GM19239 (cell line): Measurements from ENCODE around the gene SENP2.
"Not testable (repeated sequence)": the region's sequence is repeated elsewhere in the genome, so short reads cannot be mapped to it uniquely, and the experiment has no call there.

Source experiments
- DNase-seq: peaks from one replicate; pipeline ENCODE4 v3.0.0; 2011; ENCODE audit warnings: low spot score; ENCODE audit not compliant: insufficient read length
- FAIRE-seq: peaks from 2 replicates; lab custom pipeline; 2011; peaks lifted over from hg19 to GRCh38; lab: Jason Lieb, UNC

Gene SENP2

GRCh38 chr3:185584686-185585085, 1.4 kb upstream of the SENP2 start:
- DNase-seq (no peak), FAIRE-seq (no peak)

DNA sequence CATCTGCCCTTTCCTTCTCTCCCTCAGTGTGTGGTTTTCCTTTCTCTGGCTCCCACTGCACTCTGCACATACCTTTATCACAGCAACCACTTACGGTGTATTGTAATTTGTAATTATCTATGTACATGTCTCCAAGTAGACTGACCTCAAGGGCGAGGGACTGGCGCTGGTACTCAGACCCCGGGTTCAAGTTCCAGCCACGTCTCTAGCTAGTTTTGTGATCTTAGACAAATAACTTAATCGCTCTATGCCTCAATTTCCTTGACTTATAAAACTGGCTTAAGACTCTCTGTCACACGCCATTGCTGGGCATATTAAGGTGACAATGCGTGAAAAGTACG, 607 bp upstream of the SENP2 start:
- no peak for DNase-seq
- FAIRE-seq: peak; percentile 26

- DNase-seq: no peak
- FAIRE-seq: no peak
These were observed 568 bp downstream of the SENP2 start for GRCh38 chr3:185586686-185587039.

DNA sequence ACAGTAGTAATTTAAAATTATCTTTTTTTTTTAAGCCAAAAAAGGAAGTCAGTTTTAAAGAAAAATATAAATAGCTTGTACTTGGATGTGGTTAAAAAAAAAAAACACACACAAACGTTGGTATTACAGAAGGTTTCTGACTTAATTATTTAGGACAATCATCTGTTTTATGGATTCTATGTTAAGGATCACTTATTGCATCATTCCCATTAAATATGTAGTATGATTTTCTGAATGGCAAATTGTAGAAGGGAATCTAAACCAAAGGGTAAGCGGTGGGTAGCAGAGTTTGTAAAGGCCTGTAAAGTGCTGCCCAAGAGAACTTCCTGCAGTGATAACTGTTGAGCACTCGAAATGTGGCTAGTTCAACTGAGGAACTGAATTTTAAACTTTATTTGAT, 8.0 kb downstream of the SENP2 start:
- DNase-seq: no peak
- FAIRE-seq: no peak

DNA sequence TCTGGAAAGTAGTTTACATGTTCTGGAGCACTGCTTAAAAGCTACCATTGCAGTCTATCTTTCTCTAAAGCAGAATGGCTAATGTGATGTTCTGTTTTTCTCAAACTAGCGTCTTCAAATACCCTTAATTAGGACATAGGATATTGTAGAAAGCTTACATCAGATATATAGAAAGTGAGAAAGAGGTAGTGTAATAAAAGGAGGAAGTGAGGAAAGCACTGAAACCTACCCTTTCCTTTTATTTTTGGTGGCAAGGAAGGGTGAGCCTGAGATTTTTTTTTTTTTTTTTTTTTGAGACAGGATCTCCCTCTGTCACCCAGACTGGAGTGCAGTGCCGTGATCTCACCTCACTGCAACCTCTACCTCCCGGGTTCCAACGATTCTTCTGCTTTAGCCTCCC, 9.4 kb downstream of the SENP2 start:
- DNase-seq (no peak), FAIRE-seq (no peak)

DNA sequence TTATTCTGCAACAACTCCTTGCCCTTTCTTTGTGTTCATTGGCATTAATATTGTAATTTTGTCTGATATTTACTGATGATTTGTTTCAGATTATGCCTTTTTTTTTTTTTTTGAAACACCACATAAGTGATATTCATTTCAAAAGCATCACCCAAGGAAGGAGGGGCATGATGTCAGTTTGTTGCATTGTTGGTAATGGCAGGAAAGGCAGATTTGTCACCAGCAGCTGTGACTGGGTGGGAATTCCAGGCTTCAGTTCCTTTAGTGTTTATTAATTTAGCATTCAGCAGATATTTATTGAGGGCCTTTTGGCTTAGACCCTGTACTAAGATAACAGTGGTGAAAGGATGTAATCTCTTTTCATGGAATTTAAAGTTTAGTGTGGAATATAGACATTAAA, 19.5 kb downstream of the SENP2 start:
- DNase-seq (no peak), FAIRE-seq (no peak)

DNA sequence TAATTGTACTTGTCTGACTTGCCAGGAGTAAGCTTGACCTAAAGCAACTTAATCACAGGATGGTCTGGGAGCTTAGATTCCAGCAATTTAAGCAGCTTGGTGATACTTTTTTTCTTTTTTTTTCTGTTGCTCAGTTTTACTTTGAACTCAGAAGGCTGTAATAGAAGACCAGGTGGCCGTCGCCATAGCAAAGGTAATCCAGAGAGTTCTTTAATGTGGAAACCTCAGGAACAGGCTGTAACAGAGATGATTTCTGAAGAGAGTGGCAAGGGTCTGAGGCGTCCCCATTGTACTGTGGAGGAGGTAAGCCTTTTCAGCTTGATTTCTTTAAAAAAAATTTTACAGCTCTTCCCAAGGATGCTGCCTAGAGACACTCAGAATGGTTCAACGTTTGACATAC, 20.1 kb downstream of the SENP2 start:
- DNase-seq: no peak
- FAIRE-seq: no peak

GRCh38 chr3:185613016-185613415, 26.9 kb downstream of the SENP2 start:
- no peak for DNase-seq
- no peak for FAIRE-seq

DNA sequence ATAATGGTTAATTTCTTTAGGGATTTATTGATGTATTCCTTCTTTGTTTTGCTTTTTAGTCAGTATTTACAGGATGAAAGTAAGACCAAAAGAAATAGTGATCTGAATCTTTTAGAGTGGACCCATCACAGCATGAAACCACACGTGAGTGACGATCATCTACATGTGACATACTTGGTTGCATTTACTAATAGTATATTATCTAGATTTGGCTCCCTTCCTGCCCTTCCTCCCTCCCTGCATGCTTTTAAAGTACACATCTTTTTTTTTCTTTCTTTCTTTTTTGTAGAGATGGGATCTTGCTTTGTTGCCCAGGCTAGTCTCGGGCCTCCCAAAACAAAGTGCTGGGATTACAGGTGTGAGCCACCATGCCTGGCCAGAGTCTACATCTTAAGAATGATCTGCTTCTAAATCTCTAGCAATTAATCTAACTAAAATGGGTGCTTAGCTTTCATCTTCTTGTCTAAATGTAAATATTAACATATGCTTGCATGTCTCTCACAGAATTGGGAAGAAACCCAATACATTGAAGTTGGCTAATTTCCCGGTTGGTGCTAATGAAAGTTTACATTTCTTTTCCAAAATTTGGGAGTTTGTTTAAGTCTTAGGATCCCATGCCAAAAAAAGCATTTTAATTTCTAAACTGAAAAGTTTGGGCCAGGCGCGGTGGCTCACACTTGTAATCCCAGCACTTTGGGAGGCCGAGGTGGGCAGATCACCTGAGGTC, 38.0 kb downstream of the SENP2 start:
- DNase-seq (no peak), FAIRE-seq (no peak)

- FAIRE-seq (no peak), DNase-seq (no peak)
These were observed 39.7 kb downstream of the SENP2 start for GRCh38 chr3:185625784-185626183.

- FAIRE-seq: no peak
- DNase-seq: no peak
These were observed 43.6 kb downstream of the SENP2 start for GRCh38 chr3:185629554-185630181.

DNA sequence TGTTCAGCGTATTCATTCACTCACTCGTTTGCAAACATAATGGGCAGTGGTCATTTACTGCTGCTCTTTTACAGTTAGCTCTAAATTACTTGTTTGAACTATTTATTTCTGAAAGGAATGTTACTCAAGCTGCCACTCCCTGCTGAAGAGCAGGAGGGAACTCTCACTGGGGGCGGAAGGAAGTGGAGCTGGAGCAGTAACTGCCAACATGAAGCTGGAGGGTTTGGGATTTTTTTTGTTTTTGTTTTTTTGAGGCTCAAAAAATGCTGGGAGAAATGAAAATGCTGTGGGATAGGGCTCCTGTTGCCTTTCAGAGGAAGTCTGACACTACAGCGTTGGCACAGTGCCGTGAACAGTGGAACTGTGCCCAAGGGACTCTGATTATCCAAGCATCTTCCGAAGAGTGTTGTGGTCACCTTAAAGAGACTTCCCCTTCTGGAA, 44.1 kb downstream of the SENP2 start:
- DNase-seq: no peak
- no peak for FAIRE-seq

DNA sequence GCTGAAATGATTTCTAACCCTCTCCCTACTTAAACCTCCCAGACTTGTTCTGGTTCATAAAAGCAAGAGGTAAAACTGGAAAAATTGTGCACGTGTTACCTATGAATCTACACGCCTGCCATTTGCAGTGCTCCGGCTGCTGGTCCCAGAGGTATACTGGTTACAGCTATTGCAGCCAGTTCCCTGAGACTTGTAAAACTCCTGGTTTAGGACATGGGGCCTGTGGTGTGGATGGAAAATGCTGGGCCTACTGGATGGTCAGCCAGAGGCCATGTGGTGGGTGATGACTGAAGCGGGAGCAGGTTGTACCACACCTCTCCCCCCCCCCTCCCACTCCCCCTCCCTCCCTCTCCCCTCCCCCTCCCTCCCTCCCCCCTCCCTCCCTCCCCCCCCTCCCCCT, 45.0 kb downstream of the SENP2 start:
- FAIRE-seq (no peak), DNase-seq (no peak)

DNA sequence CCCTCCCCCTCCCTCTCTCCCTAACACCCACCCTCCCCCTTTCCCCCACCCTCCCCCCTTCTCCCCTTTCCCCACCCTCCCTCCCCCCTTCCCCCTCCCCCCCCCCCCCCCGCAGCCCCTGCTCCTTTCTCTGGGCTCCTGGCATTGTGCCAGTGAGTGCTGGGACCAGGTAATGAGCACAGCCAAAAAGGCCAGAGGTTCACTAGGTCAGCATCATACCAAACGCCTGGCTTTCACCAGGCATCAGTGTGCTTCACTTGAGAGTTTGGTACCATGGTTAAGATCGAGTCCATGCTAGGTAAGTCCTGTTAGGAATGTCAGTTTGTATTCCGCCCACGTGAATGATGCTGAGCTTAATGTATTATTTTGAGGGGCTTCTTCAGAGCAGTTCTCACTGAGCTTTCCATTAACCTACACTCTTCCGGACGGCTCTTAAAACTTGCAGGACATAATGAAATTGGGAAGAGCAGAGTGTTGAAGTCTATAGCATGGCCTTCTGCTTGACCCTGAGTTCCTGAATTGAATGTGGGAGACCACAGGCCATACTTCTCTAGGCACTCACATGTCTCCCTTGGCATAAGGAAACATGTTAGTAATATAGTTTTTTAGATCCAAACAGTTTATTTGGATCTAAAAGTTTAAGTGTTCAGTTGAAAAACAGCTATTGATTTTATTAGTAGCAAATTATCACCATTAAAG, 45.6 kb downstream of the SENP2 start:
- FAIRE-seq: no peak
- DNase-seq: no peak

- DNase-seq (no peak), FAIRE-seq (peak; percentile 8)
These were observed 46.9 kb downstream of the SENP2 start for GRCh38 chr3:185632996-185633395.

- DNase-seq (no peak), FAIRE-seq (no peak)
These were observed 51.3 kb downstream of the SENP2 start for GRCh38 chr3:185637388-185637787.

GRCh38 chr3:185638651-185639050, 52.6 kb downstream of the SENP2 start:
- FAIRE-seq, DNase-seq: not testable (repeated sequence)

DNA sequence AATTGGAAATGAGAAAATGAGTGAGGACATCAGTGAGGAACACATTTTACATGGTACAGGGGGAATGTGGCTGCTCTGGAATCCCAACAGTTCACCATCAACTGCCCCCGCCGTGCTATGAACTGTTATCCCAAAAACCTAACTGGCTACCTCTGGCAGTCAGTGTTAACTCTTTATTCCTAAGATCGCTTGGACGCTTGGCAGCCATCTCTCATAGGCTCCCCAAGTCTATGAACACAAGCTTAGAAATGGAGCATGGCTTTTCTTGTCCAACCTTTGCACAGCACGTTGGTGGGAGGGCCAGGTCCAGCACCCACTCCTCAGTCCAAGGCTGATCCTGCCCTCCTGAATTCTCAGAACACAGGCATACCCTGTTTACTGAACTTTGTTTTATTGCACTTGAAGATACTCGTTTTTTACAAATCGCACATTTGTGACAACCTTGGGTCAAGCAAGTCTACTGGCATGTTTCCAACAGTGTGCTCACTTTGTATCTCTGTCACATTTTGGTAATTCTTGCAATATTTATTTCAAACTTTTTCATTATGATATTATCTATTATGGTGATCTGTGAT, 53.6 kb downstream of the SENP2 start:
- FAIRE-seq: no peak
- no peak for DNase-seq

- no peak for FAIRE-seq
- DNase-seq: no peak
These were observed 54.2 kb downstream of the SENP2 start for GRCh38 chr3:185640308-185640707.

DNA sequence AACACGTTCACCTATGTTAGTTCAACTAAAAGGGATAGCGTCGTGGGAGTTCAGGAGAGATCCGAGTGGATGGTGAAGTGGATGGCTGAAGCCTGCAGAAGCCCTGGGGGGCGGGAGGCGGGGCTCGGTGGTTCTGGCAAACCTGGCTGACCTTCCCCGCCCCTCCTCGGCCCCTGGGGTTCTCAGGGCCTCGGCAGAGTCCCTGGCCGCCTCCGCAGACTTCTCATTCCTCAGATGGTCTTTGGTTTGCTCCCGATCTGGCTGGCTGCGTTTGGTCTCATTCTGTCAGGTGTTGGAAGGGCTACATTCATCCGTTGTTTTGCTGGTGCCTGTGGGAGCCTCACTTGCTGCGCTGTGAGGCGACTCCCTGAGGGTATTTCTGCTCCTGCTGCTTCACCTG, 59.1 kb downstream of the SENP2 start:
- FAIRE-seq, DNase-seq: not testable (repeated sequence)
